Measurements from ENCODE around the gene DNASE1L2.
"Not testable (repeated sequence)": the region's sequence is repeated elsewhere in the genome, so short reads cannot be mapped to it uniquely, and the experiment has no call there.

The DNASE1L2 gene

DNA sequence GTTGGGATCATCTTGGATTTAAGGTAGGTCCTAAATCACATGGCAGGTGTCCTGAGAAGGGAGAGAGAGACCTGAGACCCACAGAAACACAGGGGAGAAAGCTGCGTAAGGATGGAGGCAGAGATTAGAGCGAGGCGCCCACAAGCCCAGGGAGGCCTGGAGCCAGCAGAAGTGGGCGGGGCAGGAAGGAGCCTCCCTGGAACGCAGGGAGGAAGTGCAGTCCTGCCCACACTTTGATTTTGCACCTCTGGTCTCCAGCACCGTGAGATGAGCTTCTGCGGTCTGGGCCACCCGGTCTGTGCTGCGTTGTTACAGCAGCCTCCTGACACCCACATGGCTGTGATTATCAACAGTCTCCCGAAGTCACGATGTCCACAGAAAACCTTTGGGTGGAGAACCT lies 6.4 kb downstream of the DNASE1L2 start:
- no peak for DNase-seq

DNA sequence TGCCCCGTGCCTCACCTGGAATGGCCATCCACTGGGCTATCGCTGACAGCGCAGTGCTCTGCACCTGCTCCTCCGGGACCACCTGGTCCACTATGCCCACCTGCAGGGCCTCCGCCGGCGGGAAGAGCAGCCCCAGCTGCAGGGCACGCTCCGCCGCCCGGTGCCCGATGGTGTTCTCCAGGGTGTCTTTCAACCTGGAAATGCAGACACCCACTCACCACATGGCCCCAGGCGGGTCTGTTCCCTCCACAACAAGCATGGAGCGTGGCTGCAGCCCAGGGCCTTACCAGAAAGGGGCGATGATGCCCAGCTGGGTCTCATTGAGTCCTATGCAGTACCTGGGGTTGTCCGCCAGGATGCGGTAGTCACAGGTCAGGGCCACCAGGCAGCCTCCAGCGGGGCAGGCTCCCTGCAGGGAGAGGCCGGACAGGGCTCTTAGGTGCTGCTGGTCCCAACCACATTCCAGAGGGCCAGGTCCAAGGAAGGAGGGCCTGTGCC lies 6.8 kb downstream of the DNASE1L2 start:
- DNase-seq = no peak

DNA sequence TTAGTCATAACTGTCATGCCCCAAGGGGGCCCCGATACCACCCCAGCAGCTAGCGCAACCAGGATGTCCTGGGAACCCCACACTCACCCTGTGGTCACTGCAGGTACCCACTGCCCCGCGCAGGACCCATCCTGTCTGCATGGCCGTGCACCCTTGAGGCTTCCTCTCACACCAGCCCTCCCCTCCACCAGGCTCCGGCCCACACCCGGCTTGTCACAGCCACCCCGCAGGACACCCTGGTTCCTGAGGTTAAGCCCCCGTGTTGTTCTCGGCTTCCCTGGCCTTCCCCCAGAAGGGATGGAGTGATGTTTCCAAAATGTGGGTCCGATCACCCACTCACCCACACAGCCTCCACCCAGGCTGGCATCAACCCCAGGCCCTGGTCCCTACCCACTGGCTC lies 7.5 kb downstream of the DNASE1L2 start:
- DNase-seq = no peak

DNA sequence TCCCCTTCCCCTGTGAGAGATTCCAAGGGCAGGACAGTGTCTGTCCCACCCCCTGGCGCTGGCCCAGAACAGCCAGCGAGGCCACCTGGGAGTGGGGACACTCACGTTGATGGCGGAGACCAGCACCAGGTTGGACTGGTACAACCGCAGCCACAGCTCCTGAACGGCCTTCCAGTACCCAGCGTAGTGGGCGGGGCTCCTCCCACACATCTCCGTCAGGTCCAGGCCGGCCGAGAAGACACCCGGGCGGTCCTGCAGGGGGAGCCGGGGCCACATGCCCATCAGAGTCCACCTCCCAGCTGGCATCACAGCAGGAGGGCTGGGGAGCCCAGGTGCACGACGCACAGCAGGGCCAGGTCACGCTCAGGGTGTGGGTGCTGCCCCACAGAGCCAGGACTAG lies 8.1 kb downstream of the DNASE1L2 start:
- no peak for DNase-seq

DNA sequence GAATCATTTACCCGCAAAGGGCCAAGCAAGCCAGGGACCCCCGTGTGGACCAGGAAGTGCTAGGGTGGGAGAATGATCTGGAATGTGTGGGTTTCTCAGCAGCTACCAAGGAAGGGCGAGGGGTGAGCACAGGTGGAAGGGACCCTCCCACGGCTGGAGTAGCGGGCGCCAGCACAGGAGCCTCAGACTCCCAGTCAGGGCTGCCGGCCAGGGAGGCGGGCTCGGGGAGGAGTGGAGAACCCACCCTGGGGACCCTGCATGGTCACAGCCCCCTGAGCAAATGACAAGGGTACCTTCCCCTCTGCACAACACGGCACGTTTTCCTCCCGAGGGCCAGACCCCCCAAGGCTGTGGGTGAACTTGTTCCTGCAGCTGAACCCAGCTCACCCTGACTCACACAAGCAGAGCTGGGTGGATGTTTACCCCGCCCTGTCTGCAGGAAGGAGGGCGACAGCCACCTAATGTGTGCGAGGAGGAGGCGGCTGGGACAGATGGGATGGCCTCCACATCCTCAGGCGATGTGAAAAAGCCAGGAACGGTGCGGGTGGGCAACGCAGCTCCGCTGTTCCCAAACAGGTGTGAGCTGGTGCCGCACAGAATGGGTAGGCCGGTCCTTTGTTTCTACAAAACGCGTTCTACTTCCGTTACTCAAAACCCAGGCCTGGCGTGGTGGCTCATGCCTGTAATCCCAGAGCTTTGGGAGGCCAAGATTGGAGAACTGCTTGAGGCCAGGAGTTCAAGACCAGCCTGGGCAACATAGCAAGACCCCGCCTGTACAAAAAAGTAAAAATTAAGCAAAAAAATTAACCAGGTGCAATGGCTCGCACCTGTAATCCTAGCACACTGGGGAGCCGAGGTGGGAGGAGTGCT lies 8.9 kb downstream of the DNASE1L2 start:
- DNase-seq = no peak

DNA sequence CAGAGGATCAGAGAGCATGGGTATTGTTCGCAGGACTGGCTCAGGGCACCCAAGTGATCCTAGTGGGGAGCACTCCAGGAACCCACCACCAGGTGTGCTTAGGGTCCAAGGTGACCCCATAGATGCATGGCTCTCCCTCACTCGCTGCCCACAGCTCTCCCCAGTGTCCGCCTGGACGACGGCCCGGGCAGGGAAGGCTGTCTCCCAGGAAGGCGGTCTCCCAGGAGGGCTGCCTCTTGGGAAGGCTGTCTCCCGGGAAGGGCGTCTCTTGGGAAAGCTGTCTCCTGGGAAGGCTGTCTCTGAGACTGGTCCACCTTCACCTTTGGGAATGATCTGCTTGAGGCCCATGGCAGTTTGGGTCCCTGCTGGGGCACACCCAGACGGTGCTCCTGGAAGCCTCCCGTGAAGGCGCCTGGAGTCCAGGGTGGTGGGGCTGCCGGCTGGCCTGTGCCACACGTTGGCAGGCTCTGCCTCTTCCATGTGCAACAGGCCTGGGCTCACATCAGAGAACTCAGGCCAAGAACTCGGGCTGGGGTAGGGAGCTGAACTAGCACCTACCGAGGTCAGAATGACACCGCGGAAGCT lies 10.1 kb downstream of the DNASE1L2 start:
- no peak for DNase-seq

DNA sequence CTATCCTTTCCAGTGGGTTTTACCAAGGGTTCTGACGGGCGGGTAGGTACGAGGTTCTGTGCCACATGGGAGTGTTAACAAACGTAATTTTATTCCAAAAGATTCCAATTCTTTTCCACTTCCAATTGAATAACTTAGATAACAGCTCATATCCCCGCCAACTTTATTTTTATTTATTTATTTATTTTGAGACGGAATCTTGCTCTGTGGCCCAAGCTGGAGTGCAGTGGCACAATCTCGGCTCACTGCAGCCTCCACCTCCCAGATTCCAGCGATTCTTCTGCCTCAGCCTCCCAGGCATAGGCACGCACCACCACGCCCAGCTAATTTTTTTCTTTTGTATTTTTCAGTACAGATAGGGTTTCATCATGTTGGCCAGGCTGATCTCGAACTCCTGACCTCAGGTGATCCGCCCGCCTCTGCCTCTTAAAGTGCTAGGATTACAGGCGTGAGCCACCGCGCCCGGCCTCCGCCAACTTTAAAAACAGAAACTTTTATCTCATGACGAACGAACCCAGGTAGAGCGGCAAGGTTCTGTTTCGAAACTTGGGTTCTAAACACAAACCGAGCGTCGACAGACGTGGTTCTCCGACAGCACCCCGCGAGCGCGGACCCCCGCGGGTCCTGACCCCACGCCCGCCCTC lies 14.5 kb downstream of the DNASE1L2 start:
- DNase-seq = peak; percentile 61

DNA sequence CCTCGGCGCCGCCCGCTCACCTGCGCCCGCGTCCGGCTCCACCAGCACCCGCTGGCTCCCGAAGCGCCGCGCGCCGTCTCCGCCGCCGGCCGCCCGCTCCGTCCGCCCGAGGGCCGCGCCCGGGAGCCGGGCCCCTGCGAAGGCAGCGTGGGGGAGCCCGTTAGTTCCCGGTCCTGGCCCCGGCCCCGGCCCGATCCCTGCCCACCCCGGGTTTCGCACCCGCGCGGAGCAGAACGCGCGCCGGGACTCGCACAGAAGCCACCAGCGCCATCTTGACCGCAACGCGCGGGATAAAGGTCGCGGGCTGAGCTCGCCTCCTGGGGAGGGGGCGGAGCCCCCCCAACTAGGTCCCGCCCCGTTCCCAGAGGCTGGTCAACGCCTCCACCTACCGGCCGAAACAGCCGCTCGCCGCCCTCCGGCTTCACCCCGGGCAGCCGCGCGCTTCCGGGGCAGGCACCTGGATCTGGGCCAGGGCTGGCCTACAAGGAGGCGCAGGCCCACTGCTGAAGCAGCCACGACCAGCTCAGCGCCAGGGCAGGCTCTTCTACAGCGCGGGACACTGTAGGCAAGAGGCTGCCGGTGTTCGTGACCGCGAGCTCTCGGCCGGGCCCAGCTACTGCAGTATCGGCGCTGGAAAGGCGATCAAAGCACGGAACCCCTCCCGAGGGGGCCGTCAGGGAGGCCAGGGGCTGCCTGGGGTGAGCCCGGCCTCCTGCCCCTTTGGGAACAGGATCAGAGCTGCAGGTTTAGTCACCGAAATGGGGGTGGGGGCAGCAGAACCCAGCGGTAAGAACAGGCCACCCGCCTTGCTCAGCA lies 15.3 kb downstream of the DNASE1L2 start, which contains the start of gene ECI1:
ECI1 (minus strand) TSS at position 292 of the 816 bp plus-strand sequence; CDS start at position 271, 21 bp downstream.
- peak; percentile 90 for DNase-seq

DNA sequence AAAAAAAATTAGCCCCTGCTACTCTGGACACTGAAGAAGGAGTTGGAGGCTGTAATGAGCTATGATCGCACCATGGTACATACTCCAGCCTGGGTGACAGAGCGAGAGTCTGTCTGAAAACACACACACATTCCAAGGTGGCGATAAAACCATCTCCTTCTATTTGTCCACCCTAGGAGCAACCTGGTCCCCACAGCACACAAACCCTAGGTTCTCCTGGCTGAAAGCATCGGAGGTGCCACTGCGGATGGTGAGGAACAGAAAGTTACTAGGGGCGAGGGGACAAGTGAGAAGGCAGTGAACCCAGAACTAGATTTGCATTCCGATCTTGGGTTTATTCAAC lies 16.5 kb downstream of the DNASE1L2 start:
- no peak for DNase-seq

DNA sequence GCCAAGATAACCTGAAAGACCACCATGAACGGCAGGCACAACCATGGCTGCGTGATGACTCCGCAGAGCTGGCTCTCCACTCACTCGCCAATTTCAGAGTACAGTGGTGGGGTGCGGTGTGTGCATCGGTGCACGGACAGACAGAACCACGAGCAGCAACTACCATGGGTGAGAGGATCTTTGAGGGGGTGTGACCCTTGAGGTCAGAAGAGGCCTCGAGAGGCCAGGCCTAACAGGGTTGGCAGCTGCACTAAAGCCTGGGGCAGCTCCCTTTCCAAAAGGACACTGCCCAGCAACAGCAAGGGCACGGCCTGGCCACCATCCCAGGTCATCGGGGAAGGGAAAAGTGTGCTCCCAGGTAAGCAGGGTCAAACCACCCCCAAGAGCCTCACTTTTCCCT lies 17.0 kb downstream of the DNASE1L2 start:
- DNase-seq = no peak

DNA sequence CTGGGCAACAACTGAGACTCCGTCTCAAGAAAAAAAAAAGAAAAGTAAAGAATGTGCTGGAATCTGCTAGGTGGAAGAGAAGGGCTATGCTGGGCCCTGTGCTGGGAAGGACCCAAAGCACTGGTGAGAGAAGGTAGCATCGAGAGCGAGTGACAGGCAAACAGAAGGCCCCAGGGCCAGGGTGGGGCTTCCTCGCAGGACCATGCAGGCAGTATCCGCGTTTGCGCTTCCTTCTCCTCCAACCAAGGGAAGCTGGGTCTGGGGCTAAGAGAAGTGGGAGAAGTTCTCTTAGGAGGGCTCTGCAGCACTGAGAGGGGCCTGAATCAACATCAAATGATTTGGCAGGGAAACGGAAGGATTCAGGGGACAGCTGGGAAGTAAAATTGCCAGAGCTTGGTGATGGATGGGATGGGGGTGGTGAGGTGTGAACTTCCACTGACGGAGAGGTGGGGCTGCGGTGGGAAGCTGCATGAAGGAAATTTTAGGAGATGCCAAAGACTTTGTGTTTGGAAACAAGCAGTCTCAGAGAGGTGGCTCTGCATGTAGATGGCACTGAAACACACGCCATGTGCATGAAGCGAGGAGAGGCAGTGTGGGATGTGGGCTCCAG lies 20.4 kb downstream of the DNASE1L2 start:
- no peak for DNase-seq

DNA sequence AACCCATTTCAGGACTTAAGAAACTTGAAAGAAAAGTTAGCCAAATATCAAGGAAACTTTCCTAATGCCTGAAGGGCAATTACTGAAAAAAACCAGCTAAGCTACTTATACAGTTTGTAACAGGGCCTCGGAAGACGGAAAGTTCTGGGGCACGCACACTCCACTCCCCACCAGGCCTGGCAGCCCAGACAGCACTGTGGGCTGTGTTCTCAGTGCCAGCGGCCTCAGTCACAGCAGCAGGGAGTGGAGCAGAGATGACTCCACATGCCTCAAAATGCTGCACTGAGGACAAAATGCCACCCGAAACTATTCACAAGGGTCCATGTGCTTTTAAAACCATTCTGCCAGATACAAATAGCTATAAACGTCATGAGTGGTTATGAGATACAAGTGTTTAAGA lies 21.5 kb downstream of the DNASE1L2 start:
- no peak for DNase-seq

DNA sequence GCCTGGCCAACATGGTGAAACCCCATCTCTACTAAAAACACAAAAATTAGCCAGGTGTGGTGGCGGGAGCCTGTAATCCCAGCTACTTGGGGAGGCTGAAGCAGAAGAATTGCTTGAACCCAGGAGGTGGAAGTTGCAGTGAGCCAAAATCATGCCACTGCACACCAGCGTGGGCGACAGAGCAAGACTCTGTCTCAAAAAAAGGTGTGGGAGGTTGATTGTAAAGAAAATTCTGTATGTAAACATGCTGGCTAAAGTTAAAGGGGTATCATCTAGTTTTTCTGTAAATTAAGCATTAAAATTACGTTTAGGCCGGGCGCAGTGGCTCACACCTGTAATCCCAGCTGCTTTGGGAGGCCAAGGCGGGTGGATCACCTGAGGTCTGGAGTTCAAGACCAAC lies 22.3 kb downstream of the DNASE1L2 start:
- not testable (repeated sequence) for DNase-seq

DNA sequence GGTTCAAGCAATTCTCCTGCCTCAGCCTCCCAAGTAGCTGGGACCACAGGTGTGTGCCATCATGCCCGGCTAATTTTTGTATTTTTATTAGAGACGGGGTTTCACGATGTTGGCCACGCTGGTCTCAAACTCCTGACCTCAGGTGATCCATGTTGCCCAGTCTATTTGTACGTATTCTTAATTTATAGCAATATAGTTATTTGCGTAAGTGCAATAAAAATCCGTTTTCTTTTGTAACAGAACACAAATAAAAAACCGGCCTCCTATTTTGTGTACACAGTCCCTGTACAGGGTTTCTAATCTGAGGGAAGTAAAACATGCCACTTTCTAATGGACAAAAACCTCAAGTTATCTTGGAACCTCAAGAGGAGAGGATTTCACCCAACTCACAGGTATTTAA lies 24.0 kb downstream of the DNASE1L2 start:
- no peak for DNase-seq

DNA sequence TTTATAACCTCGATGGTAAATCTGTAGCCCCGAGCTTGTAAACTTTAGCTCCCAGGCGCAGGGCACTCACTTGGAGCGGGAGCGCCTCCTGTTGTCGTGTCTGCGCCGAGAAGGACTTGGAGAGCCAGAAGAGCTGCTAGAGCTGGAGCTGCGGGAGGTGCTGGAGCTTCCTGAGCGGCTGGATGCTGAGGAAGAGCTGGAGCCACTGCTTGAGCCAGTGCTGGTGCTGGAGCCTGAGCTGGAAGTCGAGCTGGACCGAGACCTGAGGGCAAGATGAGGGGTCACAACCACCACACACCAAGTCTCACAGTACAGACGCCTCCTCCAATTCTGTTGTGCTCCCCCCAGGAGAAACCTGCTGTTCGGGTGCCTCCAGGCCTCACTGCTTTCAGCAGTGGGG lies 26.8 kb downstream of the DNASE1L2 start:
- DNase-seq = not testable (repeated sequence)

DNA sequence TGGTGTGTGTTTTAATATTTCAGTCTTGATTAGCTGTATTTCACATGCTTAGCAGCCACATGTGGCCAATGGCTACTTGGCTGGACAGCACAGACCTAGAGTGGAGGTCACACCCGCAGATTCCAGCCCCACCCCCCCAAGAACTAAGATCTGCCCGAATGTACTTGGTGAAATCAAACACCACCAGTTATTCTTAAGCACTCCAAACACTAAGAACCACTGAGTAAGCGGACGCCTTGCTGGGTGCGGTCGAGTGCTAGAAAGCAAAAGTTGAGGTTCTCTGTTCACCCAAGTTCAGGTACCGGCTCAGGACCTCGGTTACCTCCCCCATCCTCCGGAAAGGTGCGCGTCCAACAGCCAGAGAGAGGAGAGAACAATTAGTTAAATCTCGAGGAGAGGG lies 30.6 kb downstream of the DNASE1L2 start:
- DNase-seq = peak; percentile 42

DNA sequence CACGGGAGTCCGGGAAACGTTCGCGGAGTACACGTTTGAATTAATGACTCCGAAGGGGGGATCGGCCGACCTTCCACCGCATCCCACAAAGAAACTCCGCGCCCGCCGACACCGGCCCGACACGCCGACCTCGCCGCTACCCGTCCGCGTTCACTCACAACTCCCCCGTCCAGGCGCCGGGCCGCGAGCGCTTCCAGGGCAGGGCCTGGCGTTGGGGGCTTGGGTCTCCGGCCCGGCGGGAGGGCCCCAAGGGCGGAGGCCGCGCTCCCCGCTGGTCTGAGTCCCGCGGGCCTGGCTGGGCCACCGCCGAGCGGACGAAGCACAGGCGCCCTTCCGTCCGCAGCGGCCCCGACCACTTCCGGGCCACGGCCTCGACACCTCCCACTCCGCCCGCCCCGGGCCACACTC lies 31.3 kb downstream of the DNASE1L2 start:
- not testable (repeated sequence) for DNase-seq

DNA sequence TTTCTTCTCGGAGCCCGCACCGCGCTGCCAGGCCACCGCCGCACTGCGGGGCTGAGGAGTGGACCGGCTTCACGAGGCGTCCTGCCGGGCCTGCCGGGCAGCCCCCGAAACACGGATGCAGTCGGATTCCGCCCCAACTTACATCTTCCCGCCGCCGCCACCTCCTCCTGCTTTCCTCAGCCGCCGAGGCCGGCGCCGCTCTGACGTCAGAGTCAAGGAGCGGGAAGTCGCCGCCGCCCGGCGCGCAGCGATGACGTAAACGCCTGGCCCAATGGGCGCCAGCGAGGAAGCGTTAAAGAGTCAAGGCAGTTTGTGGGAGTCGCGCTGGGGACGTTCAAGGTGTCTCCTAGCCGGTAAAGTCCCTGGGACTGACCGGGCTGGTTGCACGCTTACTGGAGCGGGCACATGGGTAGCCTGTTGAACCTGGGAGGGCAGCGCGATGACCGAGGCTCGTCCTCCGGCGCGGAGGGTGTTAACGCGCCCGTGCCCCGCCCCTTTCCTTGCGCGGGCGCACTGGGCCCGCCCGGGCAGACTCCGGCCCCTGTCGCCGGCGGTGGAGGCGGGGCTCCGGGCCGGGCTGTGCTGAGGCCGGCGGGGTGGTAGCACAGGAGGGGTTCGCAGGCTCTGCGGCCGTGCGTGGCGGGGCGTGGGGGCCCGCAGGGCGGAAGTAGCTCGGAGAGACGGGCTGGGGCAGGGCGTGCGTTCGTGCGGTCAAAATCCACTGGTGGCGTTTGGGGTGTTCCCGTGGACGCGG lies 31.8 kb downstream of the DNASE1L2 start, which contains the start of gene RNPS1:
RNPS1 (minus strand) TSS at position 214 of the 754 bp plus-strand sequence. CDS start 3,483 bp downstream, outside the sequence.
- DNase-seq = peak; percentile 95

DNA sequence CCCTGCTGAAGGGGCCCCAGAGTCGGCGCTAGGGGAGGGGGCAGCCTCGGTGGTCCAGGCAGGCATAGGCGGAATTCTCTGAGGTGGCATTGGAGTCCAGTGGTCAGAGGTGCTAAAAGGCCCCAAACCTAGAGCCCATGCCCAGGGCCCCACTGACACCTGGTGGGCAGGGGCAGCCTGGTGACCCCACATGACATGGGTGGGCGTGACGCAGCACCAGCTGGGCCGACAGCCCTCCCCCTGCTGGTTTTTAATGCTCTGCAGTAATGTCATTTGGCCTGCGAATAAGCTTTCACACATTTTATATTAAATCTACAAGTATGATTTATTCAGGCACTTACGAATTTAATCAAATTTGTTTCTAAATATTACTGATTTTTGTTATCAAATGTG lies 33.8 kb downstream of the DNASE1L2 start:
- no peak for DNase-seq

DNA sequence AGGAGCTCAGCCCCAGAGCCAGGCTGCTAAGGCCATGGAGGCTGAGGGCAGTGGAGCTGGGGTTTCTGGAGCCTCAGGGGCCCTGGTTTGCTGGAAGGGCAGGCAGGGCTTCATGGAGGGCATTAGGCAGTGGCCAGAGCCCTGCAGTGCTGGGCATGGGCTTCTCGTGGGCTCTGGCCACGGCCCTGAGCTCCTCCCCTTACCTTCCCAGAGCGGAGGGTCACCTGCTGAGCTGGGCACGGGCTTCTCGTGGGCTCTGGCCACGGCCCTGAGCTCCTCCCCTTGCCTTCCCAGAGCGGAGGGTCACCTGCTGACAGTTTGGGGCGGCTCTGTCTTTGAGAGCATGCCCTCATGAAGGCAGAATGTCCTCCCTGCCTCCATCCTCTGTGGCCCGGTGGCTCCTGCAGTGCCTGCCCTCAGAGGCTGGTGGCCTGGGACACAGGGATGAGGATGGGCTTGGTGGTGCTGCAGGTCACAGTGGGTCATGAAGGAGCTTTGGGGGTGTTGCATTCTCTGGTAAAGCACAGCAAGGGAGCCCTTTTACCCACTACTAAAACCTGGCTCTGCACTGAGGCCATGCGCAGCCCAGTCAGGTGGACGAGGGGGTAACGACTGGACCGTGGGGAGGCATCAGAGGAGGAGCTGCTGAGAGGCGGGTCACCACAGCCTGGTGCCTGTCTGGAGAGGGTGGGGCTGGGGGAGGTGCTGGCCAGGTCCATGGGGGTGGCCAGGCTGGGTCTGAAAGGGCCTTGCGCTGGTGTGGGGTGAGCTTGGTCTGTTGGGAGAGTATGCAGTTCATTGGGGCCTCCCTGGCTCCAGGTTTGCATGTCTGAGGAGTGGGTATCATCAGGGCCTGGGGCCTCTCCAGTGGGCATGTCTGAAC lies 34.6 kb downstream of the DNASE1L2 start:
- DNase-seq = no peak

All from CD4-positive, alpha-beta T cell treated with Interleukin-17A for 1 hour (primary cell).